Right lobe of liver (tissue), 6 donors: Measurements from ENCODE around the gene THSD7B. TPM values are rescaled to one million over a fixed set of nuclear protein-coding genes. Genes with fewer than 3 reads are reported as not detected.

Experiments
- ATAC-seq, 4 donors: fragments of 200-7000 bp; cut with Tn5 transposase; one replicate each; pipeline ENCODE4 v1.9.1; 2020; ENCODE audit warnings: mild to moderate bottlenecking in 4 of 4, moderate library complexity in 4 of 4
- DNase-seq, 3 donors: peaks; one replicate each; pipeline ENCODE4 v3.0.0-alpha.2; 2020
- H3K27ac ChIP-seq, 3 donors: fragments of 200-600 bp; one replicate each; pipeline ENCODE4 v1.8.0; 2022
- H3K27me3 ChIP-seq, 2 donors: fragments of 200-600 bp; one replicate each; pipeline ENCODE4 v1.8.0; 2022
- H3K36me3 ChIP-seq, 4 donors: fragments of 200-600 bp; sonication (generic) in 1 of 4; one replicate each; pipeline versions ENCODE4 v1.5.1 to v1.8.0; 2017 to 2022; ENCODE audit warnings: control low read depth in 1 of 4
- H3K4me1 ChIP-seq, 4 donors: fragments of 200-600 bp; sonication (generic) in 1 of 4; one replicate each; pipeline versions ENCODE4 v1.5.1 to v1.8.0; 2017 to 2022; ENCODE audit warnings: control low read depth in 1 of 4
- H3K4me3 ChIP-seq, 3 donors: fragments of 200-600 bp; one replicate each; pipeline ENCODE4 v1.8.0; 2022
- H3K9me3 ChIP-seq, 4 donors: fragments of 200-600 bp; sonication (generic) in 1 of 4; one replicate each; pipeline versions ENCODE4 v1.5.1 to v1.8.0; 2017 to 2022; ENCODE audit warnings: control low read depth in 1 of 4
- CTCF ChIP-seq, 4 donors: fragments of 200-600 bp in 3 of 4; fragments of 450-650 bp in 1 of 4; IDR thresholded peaks; one replicate each; pipeline versions ENCODE4 v1.5.1 to v1.8.0; 2016 to 2022; ENCODE audit warnings: antibody characterized with exemption in 4 of 4, mild to moderate bottlenecking in 2 of 4
- POLR2A ChIP-seq: fragments of 450-650 bp; IDR thresholded peaks from one replicate; pipeline ENCODE4 v1.6.1; 2017; ENCODE audit warnings: antibody characterized with exemption, mild to moderate bottlenecking
- WGBS: methylation state at CpG from one replicate; pipeline ENCODE4 v1.1.6; 2018; ENCODE audit warnings: low coverage, low lambda C conversion rate; ENCODE audit not compliant: insufficient coverage; ENCODE audit errors: missing lambda C conversion rate; 5-methylcytosine and 5-hydroxymethylcytosine counted together
- intact Hi-C, 2 donors: fragments of 100-400 bp; cut with DNase I; formaldehyde crosslinking; loops; one replicate each; pipeline versions ENCODE4 v1.11.2 to v1.14.1; 2022
- total RNA-seq, 6 experiments: library from RNA; depleted of rRNA in 2 of 6; stranded (reverse); fragments of >200 nt in 2 of 6; fragmentation: NEBNext Ultra II Directional in 3 of 6; extraction: Animal tissue kit (Norgen Biotek cat#: 25700) in 3 of 6; gene quantifications; one replicate each; pipeline versions ENCODE4 v1.1.0 to v1.2.4, GENCODE V29; 2016 to 2023
- donor health status: DM: no; HTN: yes; CAD: no.
- donor health status: DM: no; HTN: no; CAD: no.
- donor health status: DM: no; HTN: no; CAD: no.
- donor health status: DM: no; HTN: yes; CAD: no.
- donor health status: DM: no; HTN: yes; CAD: no.

Gene THSD7B
- total RNA-seq, 6 experiments from 2014 or later, result 0.07 to 0.89 (median 0.24) TPM

GRCh38 chr2:137435162-137435561, 669.8 kb downstream of the THSD7B start:
- Histone ChIP-seq H3K4me1 (no peaks in the 10 kb centered on the region), H3K9me3 (no peaks in the 10 kb centered on the region), H3K27me3 (no peaks in the 10 kb centered on the region), H3K36me3 (no peaks in the 10 kb centered on the region), H3K4me3 (no peak overlapping the region), H3K27ac (no peak overlapping the region)
- DNase-seq (no peak), ATAC-seq (no peak)
- TF ChIP-seq POLR2A (no peak), CTCF (IDR thresholded peaks at IDR 0.05) (no peak)
- intact Hi-C loops, result no loop called here
- 25% methylated on average over 1 of the region's 1 CpG for WGBS

GRCh38 chr2:137437386-137437785, 672.0 kb downstream of the THSD7B start:
- Histone ChIP-seq H3K4me3 (no peak overlapping the region), H3K27me3 (no peaks in the 10 kb centered on the region), H3K36me3 (no peaks in the 10 kb centered on the region), H3K27ac (no peak overlapping the region), H3K4me1 (no peaks in the 10 kb centered on the region), H3K9me3 (no peaks in the 10 kb centered on the region)
- 55% methylated on average over 2 of the region's 2 CpGs for WGBS
- no peak for ATAC-seq
- intact Hi-C loops, result no loop called here
- TF ChIP-seq POLR2A, result no peak
- DNase-seq, result no peak

- Histone ChIP-seq H3K4me1 (no peaks in the 10 kb centered on the region), H3K27me3 (no peaks in the 10 kb centered on the region), H3K27ac (no peak overlapping the region), H3K4me3 (no peak overlapping the region), H3K9me3 (no peaks in the 10 kb centered on the region), H3K36me3 (no peaks in the 10 kb centered on the region)
- intact Hi-C loops, result no loop called here
- no peak for DNase-seq
- WGBS, result 59% methylated on average over 1 of the region's 1 CpG
- no peak for ATAC-seq
- TF ChIP-seq POLR2A, result no peak
- TF ChIP-seq CTCF (IDR thresholded peaks at IDR 0.05), result no peak
These were observed 679.6 kb downstream of the THSD7B start for GRCh38 chr2:137444970-137445369.

- no peak for DNase-seq
- no peaks in the 10 kb centered on the region for H3K27me3 ChIP-seq
- no peaks in the 10 kb centered on the region for H3K4me1 ChIP-seq
- no peaks in the 10 kb centered on the region for H3K9me3 ChIP-seq
- H3K27ac ChIP-seq, result no peak overlapping the region
- TF ChIP-seq POLR2A (no peak), CTCF (IDR thresholded peaks at IDR 0.05) (no peak)
- intact Hi-C loops, result no loop called here
- no peaks in the 10 kb centered on the region for H3K36me3 ChIP-seq
- ATAC-seq, result no peak
- H3K4me3 ChIP-seq, result no peak overlapping the region
These were observed 684.1 kb downstream of the THSD7B start for GRCh38 chr2:137449454-137449853.

GRCh38 chr2:137454886-137455285, 689.5 kb downstream of the THSD7B start:
- ATAC-seq (no peak), DNase-seq (no peak)
- Histone ChIP-seq H3K4me3 (no peak overlapping the region), H3K27me3 (no peaks in the 10 kb centered on the region), H3K27ac (no peak overlapping the region), H3K9me3 (no peaks in the 10 kb centered on the region), H3K36me3 (no peaks in the 10 kb centered on the region), H3K4me1 (no peaks in the 10 kb centered on the region)
- whole genome bisulfite sequencing, result 37% methylated on average over 2 of the region's 2 CpGs
- TF ChIP-seq POLR2A (no peak), CTCF (IDR thresholded peaks at IDR 0.05) (no peak)
- intact Hi-C loops, result no loop called here
